ENCODE results near the gene ITPR1. TPM values are rescaled to one million over a fixed set of nuclear protein-coding genes. Genes with fewer than 3 reads are reported as not detected.

ITPR1 gene
- total RNA-seq, 4 donors from 2014 or later = 14.7 to 45.1 (median 21.0) TPM

DNA sequence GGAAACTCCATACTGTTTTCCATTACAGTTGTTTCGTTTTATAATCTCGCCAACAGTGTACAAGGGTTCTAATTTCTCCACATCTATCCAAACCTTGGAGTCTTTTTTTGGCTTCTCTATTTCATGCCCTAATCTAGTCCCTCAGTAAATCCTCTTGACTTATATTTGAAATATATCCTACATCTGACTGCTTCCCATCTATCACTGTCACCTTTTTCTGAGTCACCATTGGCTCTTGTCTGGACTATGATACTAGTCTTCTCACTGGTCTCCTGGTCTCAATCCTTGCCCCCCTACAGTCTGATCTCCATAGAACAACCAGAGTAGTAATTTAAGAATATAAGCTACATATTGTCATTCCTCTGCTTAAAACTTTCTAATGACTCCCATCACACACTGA lies 80.0 kb downstream of the ITPR1 start:
- Histone ChIP-seq H3K27me3 (no peaks in the 10 kb centered on the region), H3K36me3 (no peaks in the 10 kb centered on the region), H3K27ac (no peak overlapping the region), H3K4me3 (no peak overlapping the region), H3K9me3 (no peaks in the 10 kb centered on the region), H3K4me1 (no peaks in the 10 kb centered on the region)
- DNase-seq (ENCODE audit: low spot score in 2 of 2) = no peak
- 98% methylated on average over 2 of the region's 2 CpGs for WGBS
- no peak for TF ChIP-seq POLR2A (IDR thresholded peaks at IDR 0.05)
- no peak for TF ChIP-seq CTCF (IDR thresholded peaks at IDR 0.05)
- no peak for TF ChIP-seq EP300 (IDR thresholded peaks at IDR 0.05)
- TF ChIP-seq POLR2AphosphoS5 (IDR thresholded peaks at IDR 0.05) = no peak

DNA sequence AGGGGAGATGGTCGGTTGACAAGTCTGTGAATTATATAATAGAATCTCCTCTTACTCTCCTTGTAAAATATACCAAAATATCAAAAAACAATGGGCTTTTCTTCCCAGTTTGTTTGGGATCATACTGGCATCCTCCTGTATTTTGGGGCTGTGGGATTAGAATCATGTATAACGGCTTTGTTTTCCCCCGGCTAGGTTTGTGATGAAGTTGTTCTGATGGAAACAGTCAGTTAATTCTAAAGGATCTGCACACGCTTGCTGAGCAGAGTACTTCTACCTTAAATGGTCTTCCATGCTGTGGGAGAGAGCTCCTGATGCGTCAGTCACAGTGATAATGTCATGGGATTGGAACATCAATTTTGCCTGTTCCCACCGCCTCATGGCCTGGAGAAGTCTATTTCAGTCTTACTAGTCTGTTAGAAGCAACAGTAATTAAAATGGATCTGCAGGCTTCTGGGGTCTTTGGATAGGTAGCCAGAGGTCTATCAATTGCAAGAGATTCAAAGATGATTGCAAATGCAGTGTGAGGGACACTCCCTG lies 81.3 kb downstream of the ITPR1 start:
- no peaks in the 10 kb centered on the region for H3K4me1 ChIP-seq
- WGBS = 66% methylated on average over 6 of the region's 6 CpGs
- H3K27me3 ChIP-seq = no peaks in the 10 kb centered on the region
- H3K9me3 ChIP-seq = no peaks in the 10 kb centered on the region
- H3K27ac ChIP-seq = no peak overlapping the region
- no peaks in the 10 kb centered on the region for H3K36me3 ChIP-seq
- no peak for DNase-seq (ENCODE audit: low spot score in 2 of 2)
- no peak overlapping the region for H3K4me3 ChIP-seq
- no peak for TF ChIP-seq EP300 (IDR thresholded peaks at IDR 0.05)
- TF ChIP-seq POLR2AphosphoS5 (IDR thresholded peaks at IDR 0.05) = no peak
- TF ChIP-seq POLR2A (IDR thresholded peaks at IDR 0.05) = no peak
- TF ChIP-seq CTCF (IDR thresholded peaks at IDR 0.05) = no peak

- TF ChIP-seq CTCF (IDR thresholded peaks at IDR 0.05) = no peak
- no peak for TF ChIP-seq POLR2AphosphoS5 (IDR thresholded peaks at IDR 0.05)
- no peak for TF ChIP-seq POLR2A (IDR thresholded peaks at IDR 0.05)
- no peak for TF ChIP-seq EP300 (IDR thresholded peaks at IDR 0.05)
- no peaks in the 10 kb centered on the region for H3K36me3 ChIP-seq
- no peaks in the 10 kb centered on the region for H3K4me1 ChIP-seq
- no peaks in the 10 kb centered on the region for H3K27me3 ChIP-seq
- H3K9me3 ChIP-seq = no peaks in the 10 kb centered on the region
- H3K4me3 ChIP-seq = no peak overlapping the region
- H3K27ac ChIP-seq = no peak overlapping the region
- DNase-seq (ENCODE audit: low spot score in 2 of 2) = no peak
These were observed 82.2 kb downstream of the ITPR1 start for GRCh38 chr3:4575381-4575780.

- Histone ChIP-seq H3K4me1 (peaks cover 15% of the 10 kb centered on the region), H3K36me3 (no peaks in the 10 kb centered on the region), H3K4me3 (no peak overlapping the region), H3K9me3 (no peaks in the 10 kb centered on the region), H3K27me3 (no peaks in the 10 kb centered on the region), H3K27ac (no peak overlapping the region)
- TF ChIP-seq POLR2A (IDR thresholded peaks at IDR 0.05) (no peak), POLR2AphosphoS5 (IDR thresholded peaks at IDR 0.05) (no peak), EP300 (IDR thresholded peaks at IDR 0.05) (no peak), CTCF (IDR thresholded peaks at IDR 0.05) (no peak)
- no peak for DNase-seq (ENCODE audit: low spot score in 2 of 2)
- 85% methylated on average over 3 of the region's 3 CpGs for WGBS
These were observed 84.6 kb downstream of the ITPR1 start for GRCh38 chr3:4577721-4578120.

- DNase-seq (ENCODE audit: low spot score in 2 of 2) = no peak
- Histone ChIP-seq H3K4me3 (no peak overlapping the region), H3K9me3 (no peaks in the 10 kb centered on the region), H3K36me3 (no peaks in the 10 kb centered on the region), H3K27me3 (no peaks in the 10 kb centered on the region), H3K4me1 (peaks cover 23% of the 10 kb centered on the region), H3K27ac (no peak overlapping the region)
- no peak for TF ChIP-seq CTCF (IDR thresholded peaks at IDR 0.05)
- no peak for TF ChIP-seq POLR2A (IDR thresholded peaks at IDR 0.05)
- TF ChIP-seq EP300 (IDR thresholded peaks at IDR 0.05) = no peak
- no peak for TF ChIP-seq POLR2AphosphoS5 (IDR thresholded peaks at IDR 0.05)
- WGBS = 79% methylated on average over 14 of the region's 14 CpGs
These were observed 87.4 kb downstream of the ITPR1 start for GRCh38 chr3:4580346-4581123.
